Brain microvascular endothelial cell (primary cell): ENCODE results near the gene GSE1.

Source experiments
- DNase-seq: peaks from one replicate; pipeline ENCODE4 v3.0.0-alpha.2; 2020
- H3K27ac ChIP-seq: fragments of 250-450 bp; sonication (Bioruptor Pico); 2 replicates; pipeline ENCODE4 v1.5.1; 2020; ENCODE audit warnings: mild to moderate bottlenecking, moderate library complexity
- H3K27me3 ChIP-seq: fragments of 250-450 bp; sonication (Bioruptor Pico); replicated peaks from 2 replicates; pipeline ENCODE4 v1.5.1; 2020; ENCODE audit warnings: mild to moderate bottlenecking
- H3K36me3 ChIP-seq: fragments of 250-450 bp; sonication (Bioruptor Pico); replicated peaks from 2 replicates; pipeline ENCODE4 v1.5.1; 2020; ENCODE audit warnings: mild to moderate bottlenecking
- H3K4me3 ChIP-seq: 2 replicates; pipeline ENCODE4 v1.5.1; 2011; ENCODE audit warnings: low read depth, mild to moderate bottlenecking, control low read depth, low read length, moderate library complexity
- CTCF ChIP-seq: IDR thresholded peaks from 2 replicates; pipeline ENCODE4 v1.5.1; 2011; ENCODE audit warnings: low read depth, mild to moderate bottlenecking, moderate library complexity, low read length, control low read depth, inconsistent platforms; ENCODE audit errors: missing control alignments
- in situ Hi-C: cut with HindIII; loops from 2 replicates; pipeline ENCODE4 v1.10.0; 2017; ENCODE audit warnings: low sequenced_read_pairs, low pct_ligation_motif_present

GSE1 gene

GRCh38 chr16:85663891-85664321, 50.8 kb downstream of the GSE1 start:
- DNase-seq: no peak
- Histone ChIP-seq H3K27me3 (no peaks in the 10 kb centered on the region), H3K4me3 (no peak overlapping the region), H3K36me3 (peaks cover 45% of the 10 kb centered on the region), H3K27ac (no peak overlapping the region)
- in situ Hi-C loops: no loop called here
- TF ChIP-seq CTCF: no peak

DNA sequence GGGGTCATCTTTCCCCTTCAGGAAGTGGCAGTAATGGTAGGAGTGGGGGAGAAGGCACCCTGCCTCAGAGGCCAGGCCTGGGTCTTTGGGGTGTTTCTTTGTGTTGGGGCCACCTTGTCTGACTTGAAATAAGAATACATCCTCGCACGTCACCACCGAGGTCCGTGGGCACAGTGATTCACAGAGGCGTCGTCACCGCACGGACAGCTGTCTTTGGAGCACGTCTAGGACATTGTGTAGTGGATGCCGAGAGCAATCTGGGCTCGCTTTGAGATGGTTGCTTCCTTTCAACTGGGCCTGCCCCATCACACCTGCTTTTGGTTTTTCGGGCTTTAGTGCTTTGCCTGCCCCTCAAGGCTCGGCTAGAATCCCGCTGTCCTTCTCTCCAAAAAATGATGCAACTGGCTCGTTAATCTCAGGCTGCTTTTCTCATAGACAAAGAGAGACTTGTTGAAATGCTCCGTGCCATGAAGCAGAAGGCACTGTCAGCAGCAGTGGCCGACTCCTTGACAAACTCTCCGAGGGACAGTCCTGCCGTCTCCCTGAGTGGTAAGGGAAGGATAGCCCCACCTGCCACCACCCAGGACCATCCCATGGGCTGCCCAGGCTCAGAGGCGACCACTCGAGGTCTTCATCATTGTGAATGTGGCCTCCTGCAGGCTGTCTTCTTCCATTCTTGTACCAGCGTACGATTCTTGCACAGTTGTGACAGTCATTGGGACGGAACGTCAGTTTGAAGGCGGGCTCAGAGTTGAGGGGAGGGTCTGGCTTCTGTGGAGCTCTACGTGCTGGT, 51.7 kb downstream of the GSE1 start:
- no peak for DNase-seq
- Histone ChIP-seq H3K27ac (no peak overlapping the region), H3K4me3 (no peak overlapping the region), H3K27me3 (no peaks in the 10 kb centered on the region), H3K36me3 (peaks cover 46% of the 10 kb centered on the region)
- in situ Hi-C loops: no loop called here
- no peak for TF ChIP-seq CTCF

DNA sequence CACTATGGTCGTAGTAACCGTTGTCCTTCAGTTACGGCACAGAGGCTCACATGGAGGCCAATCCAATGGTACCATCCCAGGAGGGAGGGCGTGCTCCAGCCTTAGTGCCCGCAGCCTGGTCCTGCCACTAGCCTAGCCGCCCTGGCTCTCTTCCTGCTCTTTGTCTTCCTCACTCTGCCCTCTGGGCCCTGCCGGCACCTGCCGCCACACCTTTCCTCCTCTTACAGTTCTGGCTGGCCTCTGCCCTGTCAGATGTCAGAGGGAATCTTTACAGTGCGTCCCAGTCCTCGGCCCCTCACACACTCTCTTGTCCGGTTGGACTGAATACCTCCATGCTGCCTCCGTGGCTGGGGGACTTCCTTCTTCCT, 52.2 kb downstream of the GSE1 start:
- H3K27ac ChIP-seq: no peak overlapping the region
- H3K27me3 ChIP-seq: no peaks in the 10 kb centered on the region
- DNase-seq: no peak
- H3K4me3 ChIP-seq: no peak overlapping the region
- in situ Hi-C loops: no loop called here
- peaks cover 46% of the 10 kb centered on the region for H3K36me3 ChIP-seq
- TF ChIP-seq CTCF: no peak

- in situ Hi-C loops: no loop called here
- Histone ChIP-seq H3K27ac (no peak overlapping the region), H3K27me3 (no peaks in the 10 kb centered on the region), H3K36me3 (peaks cover 47% of the 10 kb centered on the region), H3K4me3 (no peak overlapping the region)
- TF ChIP-seq CTCF: no peak
- DNase-seq: no peak
Observed at GRCh38 chr16:85665929-85666328, 52.8 kb downstream of the GSE1 start.

DNA sequence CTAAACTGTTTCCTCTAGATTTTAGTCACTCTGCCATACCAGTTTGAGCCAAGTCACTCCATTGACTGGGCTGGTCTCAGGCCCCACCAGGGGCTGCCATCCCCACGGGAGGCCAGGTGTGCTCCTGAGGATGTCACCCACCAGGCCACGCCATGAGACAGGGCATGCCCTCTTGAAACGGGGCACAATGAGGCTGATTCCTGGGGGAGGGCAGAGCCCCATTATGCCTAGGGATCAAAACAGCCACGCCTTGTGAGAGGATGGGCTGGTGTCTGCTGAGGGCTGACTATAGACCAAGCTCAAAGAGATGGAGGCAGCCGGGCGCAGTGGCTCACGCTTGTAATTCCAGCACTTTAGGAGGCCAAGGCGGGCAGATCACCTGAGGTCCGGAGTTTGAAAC, 54.1 kb downstream of the GSE1 start:
- in situ Hi-C loops: no loop called here
- no peaks in the 10 kb centered on the region for H3K27me3 ChIP-seq
- H3K36me3 ChIP-seq: peaks cover 51% of the 10 kb centered on the region
- H3K27ac ChIP-seq: no peak overlapping the region
- no peak for DNase-seq
- TF ChIP-seq CTCF: no peak
- H3K4me3 ChIP-seq: no peak overlapping the region
